GM21390 (cell line): ENCODE measurements around the gene KCNF1.
"Not testable (repeated sequence)": the region's sequence is repeated elsewhere in the genome, so short reads cannot be mapped to it uniquely, and the experiment has no call there.

ENCODE experiments used
- ATAC-seq: cut with Tn5 transposase; IDR thresholded peaks from one replicate; pipeline ENCODE4 v1.9.1; 2021; ENCODE audit not compliant: unreplicated experiment

The KCNF1 gene

DNA sequence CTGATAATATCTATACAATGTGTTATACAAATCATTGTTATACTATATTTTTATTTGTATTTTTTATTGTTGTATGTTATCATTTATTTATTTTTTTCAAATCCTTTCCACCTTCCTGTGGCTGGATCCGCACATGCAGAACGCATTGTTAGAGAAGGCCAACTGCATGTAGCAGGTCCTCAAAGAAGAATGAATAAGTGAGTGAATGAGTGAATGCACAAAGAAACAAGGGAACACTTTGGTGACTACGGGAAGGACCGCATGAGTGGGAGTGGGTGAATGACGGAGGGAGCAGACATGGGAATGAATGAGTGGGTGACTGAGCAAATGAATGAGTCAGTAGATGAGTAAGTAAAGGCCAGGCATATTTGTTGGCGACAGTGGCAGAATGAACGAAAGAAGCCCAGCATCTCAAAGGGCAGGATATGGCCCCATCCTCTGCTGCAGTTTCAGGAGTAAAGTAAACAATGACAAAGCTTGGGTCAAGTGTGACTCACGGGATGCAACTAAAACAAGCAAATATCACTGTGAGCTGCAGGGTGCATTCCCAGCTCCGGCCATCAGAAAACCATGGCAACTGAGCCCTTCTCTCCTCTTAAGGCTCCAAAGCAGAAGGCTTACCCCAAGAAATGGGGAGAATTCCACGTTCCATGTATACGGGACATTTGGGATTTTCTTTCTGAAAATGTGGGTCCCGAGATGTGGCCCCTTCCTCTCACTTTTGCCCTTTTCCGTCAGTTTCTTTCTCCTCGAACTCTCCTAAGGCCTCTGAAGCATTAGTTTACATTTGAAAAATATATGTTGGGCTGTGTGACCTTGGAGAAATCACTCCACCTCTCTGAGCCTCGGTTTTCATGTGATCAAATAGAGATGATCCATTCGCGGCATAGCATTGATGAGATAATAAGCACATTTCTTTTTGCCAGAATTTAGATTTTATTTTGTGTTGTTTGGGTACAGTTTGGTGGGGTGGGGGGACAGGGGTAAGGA, 24.5 kb downstream of the KCNF1 start:
- no peak for ATAC-seq

DNA sequence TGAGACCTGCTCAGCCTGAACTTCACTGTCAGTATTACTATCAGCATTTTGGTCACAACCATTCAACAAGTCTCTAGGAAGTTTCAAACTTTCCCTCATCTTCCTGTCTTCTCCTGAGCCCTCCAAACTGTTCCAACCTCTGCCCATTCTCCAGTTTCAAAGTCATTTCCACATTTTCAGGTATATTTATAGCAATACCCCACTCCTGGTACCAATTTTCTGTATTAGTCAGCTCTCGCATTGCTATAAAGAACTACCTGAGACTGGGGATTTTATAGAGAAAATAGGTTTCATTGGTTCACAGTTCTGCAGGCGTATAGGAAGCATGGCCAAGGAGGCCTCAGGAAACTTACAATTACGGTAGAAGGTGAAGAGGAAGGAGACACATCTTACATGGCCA, 27.3 kb downstream of the KCNF1 start:
- ATAC-seq: no peak

DNA sequence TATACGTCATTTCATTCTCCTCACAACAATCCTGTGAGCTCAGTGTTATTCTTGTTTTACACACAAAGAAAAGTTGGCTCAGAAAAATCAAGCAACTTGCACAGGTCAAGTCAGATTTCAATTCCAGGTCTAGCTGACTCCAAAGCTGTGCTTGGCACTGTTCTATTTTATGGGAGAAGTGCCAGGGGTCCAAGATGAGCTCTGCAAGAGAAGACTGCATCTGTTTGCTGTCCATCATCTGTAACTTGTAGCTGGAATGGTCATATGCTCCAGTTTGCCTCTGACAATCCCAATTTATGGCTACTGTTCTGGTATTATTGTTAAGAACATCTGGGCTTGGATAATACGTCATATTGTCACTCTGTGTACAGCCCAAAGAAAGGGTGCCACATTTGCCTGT, 28.9 kb downstream of the KCNF1 start:
- ATAC-seq: no peak

DNA sequence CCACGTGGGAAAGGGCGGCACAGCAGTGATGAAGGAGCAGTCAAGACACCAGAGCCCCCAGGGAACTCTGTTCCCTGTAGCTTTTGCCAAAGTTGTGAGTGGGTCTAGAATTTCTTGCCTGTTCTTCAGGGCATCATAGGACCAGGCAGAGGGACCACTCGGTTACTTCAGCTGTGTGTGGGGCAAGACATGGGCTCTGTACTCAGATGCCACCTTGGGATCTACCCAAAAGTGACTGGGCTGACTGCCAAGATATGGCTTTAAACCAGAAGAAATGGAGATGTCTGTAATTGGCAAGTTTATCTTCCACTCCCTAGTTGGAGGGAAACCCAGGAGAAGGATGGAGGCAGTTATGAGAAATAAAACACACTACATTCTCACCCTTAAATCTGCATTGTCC, 29.6 kb downstream of the KCNF1 start:
- no peak for ATAC-seq

GRCh38 chr2:10944799-10945198, 33.1 kb downstream of the KCNF1 start:
- ATAC-seq: no peak

DNA sequence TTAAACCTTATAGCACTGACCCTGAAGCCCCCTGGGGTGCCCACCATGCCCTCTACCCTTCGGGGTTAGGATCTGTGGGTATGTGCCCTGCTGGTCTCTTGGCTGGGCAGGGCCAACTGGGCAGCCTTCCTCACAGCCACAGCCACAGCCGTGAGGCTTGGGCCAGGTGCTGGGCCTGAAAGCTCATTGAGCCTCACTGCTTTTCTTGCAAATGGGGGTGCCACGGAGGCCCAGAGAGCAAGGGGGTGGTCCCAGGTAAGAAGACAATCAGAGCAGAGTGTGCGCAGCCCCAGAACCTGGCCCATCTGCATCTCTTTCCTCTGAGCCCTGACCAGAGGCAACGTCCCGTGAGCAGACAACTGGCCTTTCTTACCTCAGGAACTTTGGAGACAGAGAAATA, 34.7 kb downstream of the KCNF1 start:
- no peak for ATAC-seq

- no peak for ATAC-seq
Measured at GRCh38 chr2:10947005-10947440, 35.3 kb downstream of the KCNF1 start.

GRCh38 chr2:10947446-10948187, 35.9 kb downstream of the KCNF1 start:
- ATAC-seq: no peak

- ATAC-seq: no peak
Measured at GRCh38 chr2:10948188-10948564, 36.4 kb downstream of the KCNF1 start.

DNA sequence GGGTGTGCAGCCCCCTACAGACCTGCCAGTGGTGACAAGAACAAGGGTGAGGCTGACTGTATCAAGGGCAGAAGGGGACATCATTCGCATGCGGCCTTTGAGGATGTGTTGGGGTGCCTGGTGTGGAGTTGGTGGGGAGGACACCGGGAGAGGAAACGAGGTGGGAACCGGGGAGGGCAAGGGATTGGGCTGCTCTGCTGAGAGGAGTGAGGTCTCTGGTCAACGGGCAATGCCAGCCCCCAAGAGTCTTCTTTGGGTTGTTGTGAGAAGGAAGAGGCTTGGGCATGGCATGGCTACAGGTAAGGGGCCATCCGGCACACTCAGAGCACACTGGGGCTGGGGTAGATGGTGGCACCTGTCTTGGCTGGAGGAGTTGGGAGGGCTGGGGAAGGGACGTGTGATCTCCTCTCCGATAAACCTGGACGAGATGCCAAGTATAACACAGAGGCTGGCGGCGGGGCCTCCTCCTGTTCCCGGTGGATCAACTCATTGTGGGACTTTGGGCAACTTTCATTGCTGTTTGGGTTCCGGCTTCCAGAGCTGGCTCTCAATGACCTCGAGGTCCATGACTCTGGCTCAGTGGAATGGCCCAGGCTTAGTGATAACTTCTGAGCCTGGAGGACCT, 37.0 kb downstream of the KCNF1 start:
- no peak for ATAC-seq

DNA sequence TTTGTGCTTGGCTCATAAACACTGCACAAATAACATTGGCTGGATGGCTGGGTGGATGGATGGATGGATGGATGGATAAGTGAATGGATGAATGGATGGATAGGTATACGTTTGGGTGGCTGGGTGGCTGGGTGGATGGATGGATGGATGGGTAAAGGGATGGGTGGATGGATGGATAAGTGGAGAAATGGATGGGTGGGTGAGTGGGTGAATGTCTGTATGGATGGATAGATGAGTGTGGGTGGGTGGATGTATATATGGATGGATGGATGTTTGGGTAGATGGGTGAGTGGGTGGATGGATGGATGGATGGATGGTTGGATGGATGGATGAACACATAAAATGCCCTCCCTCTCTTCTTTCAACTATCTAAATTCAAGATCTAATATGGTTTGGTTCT, 38.1 kb downstream of the KCNF1 start:
- no peak for ATAC-seq

GRCh38 chr2:10951558-10952414, 40.1 kb downstream of the KCNF1 start:
- no peak for ATAC-seq

- no peak for ATAC-seq
Measured at GRCh38 chr2:10954416-10954815, 42.7 kb downstream of the KCNF1 start.

GRCh38 chr2:10954856-10955818, 43.4 kb downstream of the KCNF1 start:
- no peak for ATAC-seq

- no peak for ATAC-seq
Measured at GRCh38 chr2:10956006-10956790, 44.5 kb downstream of the KCNF1 start.

DNA sequence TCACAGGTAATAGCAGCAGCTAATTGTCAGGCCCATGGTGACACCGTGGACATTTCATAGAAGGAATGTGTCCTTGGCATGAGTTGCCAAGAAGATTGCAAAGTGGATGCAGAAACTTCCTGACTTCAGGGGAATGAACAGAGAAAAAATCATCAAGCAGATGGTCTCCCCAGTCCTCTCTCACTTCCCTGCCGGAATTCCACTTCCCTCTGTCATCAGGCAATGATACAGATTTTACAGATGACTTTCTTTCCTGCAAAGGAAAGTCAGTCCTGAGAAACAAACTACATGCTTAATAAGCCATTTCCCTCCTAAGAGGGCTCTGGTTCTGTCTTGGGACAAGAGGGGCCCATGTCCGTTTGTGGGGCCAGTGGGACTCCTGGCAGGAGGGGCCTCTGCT, 45.7 kb downstream of the KCNF1 start:
- no peak for ATAC-seq

DNA sequence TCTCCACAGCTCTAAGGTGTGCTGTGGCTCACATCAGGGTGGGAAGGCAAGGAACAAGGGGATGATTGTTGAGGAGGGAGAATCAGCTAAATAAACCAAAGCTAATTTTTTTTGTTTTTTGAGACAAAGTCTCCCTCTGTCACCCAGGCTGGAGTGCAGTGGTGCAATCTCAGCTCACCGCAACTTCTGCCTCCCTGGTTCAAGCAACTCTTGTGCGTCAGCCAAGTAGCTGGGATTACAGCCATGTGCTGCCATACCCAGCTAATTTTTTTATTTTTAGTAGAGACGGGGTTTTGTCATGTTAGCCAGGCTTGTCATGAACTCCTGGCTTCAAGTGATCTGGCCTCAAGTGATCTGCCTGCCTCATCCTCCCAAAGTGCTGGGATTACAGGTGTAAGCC, 46.7 kb downstream of the KCNF1 start:
- not testable (repeated sequence) for ATAC-seq

DNA sequence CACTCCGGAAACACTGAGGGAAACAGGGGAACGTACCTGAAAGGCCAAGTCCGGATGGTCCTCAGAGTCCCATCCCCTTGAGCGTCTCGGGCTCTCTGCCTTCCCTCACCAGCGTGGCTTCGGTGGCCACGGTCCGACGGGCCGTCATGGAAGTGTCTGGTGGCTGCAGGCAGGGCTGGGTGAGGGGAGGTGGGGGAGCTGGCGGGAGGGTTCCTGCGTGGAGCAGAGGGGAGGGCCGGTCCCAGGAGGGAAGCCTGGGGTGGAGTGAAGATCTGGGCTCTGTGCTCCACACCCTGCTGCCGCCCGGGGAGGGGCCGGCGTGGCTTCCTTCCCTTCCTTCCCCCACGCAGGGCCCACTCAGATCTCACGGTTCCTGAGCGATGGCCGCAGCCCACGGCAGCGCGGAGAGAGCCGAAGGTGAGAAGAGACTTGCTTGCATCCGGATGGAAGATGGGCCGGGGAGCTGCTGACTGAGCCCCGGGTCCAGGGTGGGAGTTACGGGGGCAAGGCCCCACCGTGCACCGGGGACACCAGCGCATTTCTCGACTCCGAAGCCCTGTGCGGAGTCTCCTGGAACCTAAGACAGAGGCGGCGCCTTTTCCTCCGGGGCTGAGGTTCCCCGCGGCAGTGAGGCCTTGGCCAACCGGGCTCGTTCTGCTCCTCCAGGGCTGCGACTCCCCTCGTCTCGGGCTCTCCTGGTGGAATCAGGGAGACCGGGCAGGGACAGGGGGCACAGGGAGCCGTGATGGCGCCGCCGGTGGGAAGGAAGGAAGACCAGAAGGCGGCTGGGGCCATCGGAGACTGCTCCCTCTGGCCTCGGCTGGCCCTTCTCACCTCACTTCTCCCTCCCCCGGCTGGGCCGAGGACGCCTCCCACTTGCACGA, 49.1 kb downstream of the KCNF1 start:
- ATAC-seq: no peak
